ENCODE data around the gene DMRT3. TPM values are rescaled to one million over a fixed set of nuclear protein-coding genes. Genes with fewer than 3 reads are reported as not detected.

Gene DMRT3
- total and polyA plus RNA-seq, 2 of the 8 experiments (the other 6 are each of a cell fraction or from before 2014, with no cell fraction given): not detected

GRCh38 chr9:1028501-1029190 lies 52.2 kb downstream of the DMRT3 start:
- no peaks in the 10 kb centered on the region for H3K23me2 ChIP-seq (ENCODE audit: low read depth, low read length)
- no peak for DNase-seq (ENCODE audit: low read depth in 1 of 2, low spot score in 2 of 2)
- no peak overlapping the region for H4K91ac ChIP-seq (replicated peaks; ENCODE audit: insufficient read length, low read length)
- TF ChIP-seq E2F6 (IDR thresholded peaks at IDR 0.05): no peak
- TF ChIP-seq JUND (IDR thresholded peaks at IDR 0.05; ENCODE audit: low read length): no peak
- TF ChIP-seq SIN3A (conservative IDR thresholded peaks at IDR 0.05 in 1 of 2, IDR thresholded peaks at IDR 0.05 in 1 of 2; ENCODE audit: low read depth in 1 of 2, low read length in 2 of 2): no peak
- TF ChIP-seq CTCF (IDR thresholded peaks at IDR 0.05; ENCODE audit: control extremely low read depth in 1 of 3, insufficient read depth in 1 of 3, low read depth in 1 of 3, low read length in 3 of 3): no peak
- no peak for TF ChIP-seq GABPA (IDR thresholded peaks at IDR 0.05; ENCODE audit: borderline replicate concordance, insufficient read depth, low read length)
- no peak for TF ChIP-seq TEAD4 (IDR thresholded peaks at IDR 0.05; ENCODE audit: low read depth, low read length)
- no peak for TF ChIP-seq CHD1 (IDR thresholded peaks at IDR 0.05; ENCODE audit: low read depth, low read length)
- no peak for TF ChIP-seq BACH1 (IDR thresholded peaks at IDR 0.05; ENCODE audit: low read length)
- TF ChIP-seq TCF12 (IDR thresholded peaks at IDR 0.05; ENCODE audit: low read depth, low read length): no peak

More at GRCh38 chr9:1028501-1029190, 52.2 kb downstream of the DMRT3 start:
- no peak for FAIRE-seq
- Histone ChIP-seq H4K20me1 (replicated peaks in 1 of 2; ENCODE audit: control insufficient read depth in 1 of 2, insufficient read depth in 2 of 2, low read length in 2 of 2) (no peaks in the 10 kb centered on the region), H3K27me3 (replicated peaks in 1 of 4; ENCODE audit: control insufficient read depth in 3 of 4, extremely low read depth in 1 of 4, insufficient read depth in 3 of 4, low read length in 3 of 4) (no peaks in the 10 kb centered on the region), H2AFZ (ENCODE audit: low read length) (no peak overlapping the region), H3K27ac (ENCODE audit: low read depth, low read length) (no peak overlapping the region), H3K4me1 (replicated peaks in 1 of 4; ENCODE audit: control insufficient read depth in 3 of 4, insufficient read depth in 4 of 4, low read length in 3 of 4) (no peaks in the 10 kb centered on the region), H2BK12ac (ENCODE audit: low read depth, low read length) (no peak overlapping the region), H2BK120ac (replicated peaks; ENCODE audit: low read depth, low read length) (no peak overlapping the region), H2BK5ac (ENCODE audit: low read depth, low read length) (no peak overlapping the region), H3K14ac (ENCODE audit: insufficient read length) (no peak overlapping the region), H3K4me3 (ENCODE audit: extremely low read depth in 1 of 4, insufficient read depth in 2 of 4, low read depth in 3 of 4, low read length in 4 of 4) (no peak overlapping the region), H3K56ac (replicated peaks; ENCODE audit: insufficient read length, low read depth, low read length) (no peak overlapping the region), H3K9me3 (ENCODE audit: insufficient read depth in 2 of 2, low read depth in 1 of 2, low read length in 1 of 2) (peaks cover 36 to 83% of the 10 kb centered on the region in 2 experiments), H3K23ac (ENCODE audit: insufficient read length) (no peak overlapping the region), H4K5ac (ENCODE audit: insufficient read length, low read depth, low read length) (no peak overlapping the region), H3K79me1 (ENCODE audit: low read depth, low read length) (no peaks in the 10 kb centered on the region), H2AK5ac (ENCODE audit: low read depth, low read length) (no peak overlapping the region), H3K4me2 (ENCODE audit: insufficient read depth in 1 of 2, low read depth in 2 of 2, low read length in 2 of 2) (no peak overlapping the region), H2BK20ac (ENCODE audit: low read length) (no peak overlapping the region), H3K9ac (replicated peaks in 1 of 4; ENCODE audit: extremely low read depth in 1 of 4, low read depth in 3 of 4, low read length in 3 of 4) (no peak overlapping the region), H2BK15ac (ENCODE audit: low read length) (no peak overlapping the region), H3K4ac (replicated peaks; ENCODE audit: insufficient read length, low read depth, low read length) (no peak overlapping the region), H3K79me2 (ENCODE audit: control insufficient read depth in 1 of 2, insufficient read depth in 2 of 2, low read length in 2 of 2) (no peaks in the 10 kb centered on the region), H4K8ac (ENCODE audit: extremely low read depth, insufficient read depth, low read length) (no peak overlapping the region), H3K36me3 (ENCODE audit: control insufficient read depth in 2 of 4, insufficient read depth in 4 of 4, low read length in 3 of 4) (no peaks in the 10 kb centered on the region), H3K18ac (ENCODE audit: extremely low read depth, low read length) (no peak overlapping the region)
- WGBS, 2 experiments (ENCODE audit: extremely low coverage in 1 of 2, insufficient coverage in 1 of 2, insufficient read length in 1 of 2, insufficient replicate concordance in 2 of 2, low coverage in 1 of 2, low lambda C conversion rate in 2 of 2, missing lambda C conversion rate in 1 of 2): 73% methylated on average over 8 of the region's 8 CpGs; no CpG with 5 or more reads in 1 of the 2 experiments
- POLR2A ChIA-PET (ENCODE audit: partially characterized antibody): no interaction called here
- CTCF ChIA-PET (ENCODE audit: partially characterized antibody): no interaction called here
